ENCODE measurements around the gene HPSE2.
"Not testable (repeated sequence)": the region's sequence is repeated elsewhere in the genome, so short reads cannot be mapped to it uniquely, and the experiment has no call there.

HPSE2 gene

DNA sequence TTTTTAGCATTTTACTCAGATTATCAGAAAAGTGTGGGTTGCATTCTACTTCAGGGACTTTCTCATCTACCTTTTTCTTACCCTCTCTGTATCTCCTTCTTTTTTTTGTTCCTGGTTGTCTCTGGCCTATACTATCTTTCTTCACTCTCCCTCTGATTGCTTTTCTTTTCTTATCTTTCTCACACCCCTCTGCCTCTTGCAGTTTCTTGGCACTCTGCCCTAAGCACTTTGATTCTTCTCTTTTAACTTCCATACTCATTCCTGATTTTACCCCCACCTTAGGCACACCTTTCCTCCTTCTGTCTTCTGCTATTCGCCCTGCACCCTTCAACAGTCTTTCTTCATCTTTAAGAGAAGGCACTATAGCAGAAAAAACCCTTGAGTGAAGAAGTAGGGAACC, 696.1 kb downstream of the HPSE2 start:
- DNase-seq, result no peak

DNA sequence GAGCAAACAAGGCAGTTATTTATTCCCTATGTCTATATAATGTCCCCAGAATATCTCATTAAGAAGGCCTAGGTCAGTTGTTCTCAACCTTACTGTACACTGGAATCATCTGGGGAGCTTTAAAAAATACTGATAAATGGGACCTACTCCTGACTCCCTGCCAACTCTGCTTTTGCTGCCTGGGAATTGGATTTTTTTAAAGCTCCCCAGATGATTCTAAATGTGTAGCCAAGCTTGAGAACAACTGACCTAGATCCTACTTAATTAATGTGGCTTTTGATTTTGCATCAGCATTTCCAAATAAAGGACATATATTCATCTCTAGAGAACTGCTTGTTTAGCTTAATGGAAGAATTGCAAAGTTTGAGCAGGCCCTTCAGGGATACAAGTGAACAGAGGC, 697.2 kb downstream of the HPSE2 start:
- DNase-seq, result no peak

DNA sequence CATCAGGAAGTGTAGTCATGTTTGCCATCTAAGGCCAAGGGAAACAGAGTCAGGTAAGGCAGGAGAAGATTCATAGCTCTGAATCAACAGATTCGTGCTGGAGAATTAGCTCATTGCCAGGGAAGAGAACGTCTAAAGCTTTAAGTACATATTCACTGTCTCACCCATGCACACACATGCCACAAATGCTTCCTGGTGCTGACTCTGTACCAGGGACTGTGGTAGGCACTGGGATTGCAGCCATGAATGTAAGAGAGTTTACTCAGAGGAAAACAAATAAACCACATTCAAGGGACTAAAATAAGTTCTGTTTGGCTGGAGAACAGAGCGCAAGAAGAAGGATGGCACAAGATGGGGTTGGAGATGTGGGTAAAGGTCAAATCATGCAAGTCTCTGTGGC, 699.1 kb downstream of the HPSE2 start:
- DNase-seq, result no peak

DNA sequence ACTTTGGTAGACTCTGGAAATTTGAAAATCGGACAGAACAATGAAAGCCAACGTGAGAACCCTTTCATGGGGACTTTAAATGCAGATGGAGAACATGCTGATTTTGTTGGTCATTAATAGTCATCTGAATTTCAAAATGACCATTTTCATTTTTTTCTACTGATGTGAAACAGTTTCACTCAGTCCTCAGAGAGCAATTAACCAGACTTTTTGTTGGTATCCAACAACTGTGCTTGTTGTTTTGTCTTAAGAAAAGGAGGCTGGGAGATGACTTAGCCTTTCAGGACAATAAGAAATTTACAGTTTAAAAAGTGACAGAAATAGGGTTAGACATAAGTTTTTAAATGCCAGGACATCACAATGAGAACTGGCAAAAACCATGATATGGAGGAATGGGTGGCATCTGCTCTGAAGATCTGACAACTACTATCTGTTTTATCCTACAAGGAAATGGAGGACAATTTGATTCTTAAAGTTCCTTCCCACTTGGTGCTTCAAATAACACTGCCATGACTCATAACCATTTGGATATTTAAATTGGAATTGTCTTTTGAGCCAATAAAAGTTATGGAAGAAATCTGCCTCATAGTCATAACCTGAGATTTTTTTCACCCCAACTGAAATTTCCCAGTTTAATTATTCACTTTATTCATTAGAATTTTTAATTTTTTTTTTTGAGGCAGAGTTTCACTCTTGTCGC, 701.8 kb downstream of the HPSE2 start:
- DNase-seq, result no peak

DNA sequence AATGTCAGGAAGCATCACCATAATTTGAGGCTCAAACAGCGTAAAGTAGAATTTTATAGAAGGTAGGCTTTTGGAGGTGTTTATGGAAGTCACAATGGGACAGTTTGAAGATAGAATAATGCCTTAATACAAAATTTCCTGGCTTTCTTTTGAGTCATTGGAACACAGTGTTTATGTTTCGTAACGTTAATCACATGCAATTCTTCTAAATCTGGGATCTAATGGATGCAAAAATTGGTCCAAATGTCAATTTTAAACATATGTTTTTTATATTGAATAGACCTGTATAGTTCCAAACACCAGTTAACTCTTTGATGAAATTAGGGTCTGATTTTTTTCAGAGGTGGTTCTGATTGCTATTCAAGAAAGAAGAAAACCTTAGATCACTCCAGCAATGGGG, 702.4 kb downstream of the HPSE2 start:
- DNase-seq, result no peak

DNA sequence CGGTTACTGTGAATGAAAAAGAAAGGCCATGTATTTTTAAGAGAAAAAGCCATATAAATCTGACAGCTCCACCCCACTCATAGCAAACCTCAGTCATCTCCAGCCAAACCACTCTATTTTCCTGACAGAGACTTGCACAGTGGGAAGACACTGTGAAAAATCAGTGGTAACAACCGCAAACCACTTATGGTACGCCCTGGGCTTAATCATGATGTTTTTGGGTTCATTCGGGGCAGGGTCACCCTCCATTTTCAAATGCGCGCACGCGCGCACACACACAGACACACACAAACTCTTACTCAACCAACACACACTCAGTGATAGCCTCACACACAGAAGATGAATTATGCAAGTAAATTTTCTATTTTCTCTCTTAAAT, 706.9 kb downstream of the HPSE2 start:
- DNase-seq, result no peak

DNA sequence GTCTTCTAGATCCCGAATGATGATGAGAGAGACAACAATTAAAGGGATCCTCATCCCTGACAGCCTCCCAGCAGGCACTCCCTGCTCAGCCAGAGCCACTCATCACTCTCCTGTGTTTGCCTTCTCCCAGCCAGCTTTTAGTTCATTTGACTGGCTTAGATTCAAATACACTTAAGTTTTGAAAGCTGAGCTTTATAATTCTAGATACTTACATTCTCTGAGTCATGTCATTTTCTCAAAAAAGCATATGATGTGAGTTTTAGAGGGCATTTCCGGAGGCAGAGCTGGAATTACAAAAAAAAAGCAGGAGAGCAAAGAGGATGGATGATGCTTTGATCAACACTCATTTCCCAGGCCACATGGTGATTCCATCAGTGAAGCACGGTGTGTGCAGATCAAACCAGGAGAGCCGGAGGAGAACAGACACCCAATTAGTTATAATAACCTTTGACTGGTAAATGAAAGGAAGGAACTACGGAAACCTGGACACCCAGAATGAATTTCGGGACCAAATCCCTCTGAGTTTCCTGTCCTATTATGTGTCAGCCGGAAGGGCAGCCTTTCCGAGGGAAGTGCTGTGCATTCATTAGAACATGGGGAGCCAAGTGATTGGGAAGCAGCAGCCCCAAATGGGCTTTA, 707.4 kb downstream of the HPSE2 start:
- no peak for DNase-seq

DNA sequence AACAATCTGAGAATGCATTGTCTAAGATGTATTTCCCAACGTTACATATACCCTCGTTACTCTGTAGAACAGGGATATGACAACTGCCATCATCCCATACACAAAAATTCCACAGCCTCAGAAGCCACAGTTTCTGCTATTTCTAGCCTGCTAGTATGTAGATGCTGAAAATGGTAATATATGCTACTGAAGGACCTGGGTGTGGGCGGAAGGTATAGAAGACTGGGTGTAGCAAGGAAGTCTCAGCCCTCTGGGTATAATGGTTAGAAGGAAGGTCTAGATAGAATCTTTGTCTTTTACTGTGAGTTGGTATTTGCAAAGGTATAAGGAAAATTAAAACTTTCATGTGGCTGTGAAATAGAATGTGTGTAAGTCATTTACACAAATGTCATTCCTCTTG, 709.7 kb downstream of the HPSE2 start:
- no peak for DNase-seq

DNA sequence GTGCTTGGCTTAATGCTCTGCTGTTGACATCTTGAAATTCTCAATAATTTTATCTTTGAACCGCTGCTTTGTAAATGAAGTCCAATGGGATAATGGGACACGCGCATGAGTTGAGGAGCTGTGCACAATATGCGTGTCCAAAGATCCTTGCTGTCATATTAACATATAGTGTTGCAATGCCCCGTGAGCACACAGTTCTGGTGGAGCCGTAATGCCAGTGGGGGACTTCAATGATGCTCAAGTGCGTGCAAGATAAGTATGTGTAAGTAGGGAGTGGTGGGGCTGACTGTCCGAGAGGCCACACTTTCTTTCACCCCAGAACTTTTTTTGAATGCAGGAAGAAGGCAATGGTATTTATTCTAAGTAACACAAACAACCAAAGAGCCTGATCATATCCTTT, 711.5 kb downstream of the HPSE2 start:
- DNase-seq, result no peak

DNA sequence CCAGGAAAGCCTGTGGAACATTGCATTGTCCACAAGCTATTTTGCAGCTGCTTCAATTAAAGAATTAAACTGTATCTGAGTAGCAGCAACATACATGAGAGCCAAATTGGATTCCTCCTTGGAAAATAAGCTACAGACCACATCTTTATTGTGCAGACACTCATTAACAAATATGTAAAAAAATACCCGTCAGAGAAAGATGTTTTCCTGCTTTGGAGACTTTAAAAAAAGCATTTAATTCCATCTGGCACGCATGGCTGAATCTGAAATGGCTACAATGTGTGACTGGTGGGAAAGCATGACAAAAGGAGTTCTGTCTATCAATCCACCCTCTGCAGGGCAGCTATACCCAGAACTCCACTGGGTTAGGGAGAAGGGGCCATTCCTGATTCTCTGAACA, 715.8 kb downstream of the HPSE2 start:
- DNase-seq, result no peak

DNA sequence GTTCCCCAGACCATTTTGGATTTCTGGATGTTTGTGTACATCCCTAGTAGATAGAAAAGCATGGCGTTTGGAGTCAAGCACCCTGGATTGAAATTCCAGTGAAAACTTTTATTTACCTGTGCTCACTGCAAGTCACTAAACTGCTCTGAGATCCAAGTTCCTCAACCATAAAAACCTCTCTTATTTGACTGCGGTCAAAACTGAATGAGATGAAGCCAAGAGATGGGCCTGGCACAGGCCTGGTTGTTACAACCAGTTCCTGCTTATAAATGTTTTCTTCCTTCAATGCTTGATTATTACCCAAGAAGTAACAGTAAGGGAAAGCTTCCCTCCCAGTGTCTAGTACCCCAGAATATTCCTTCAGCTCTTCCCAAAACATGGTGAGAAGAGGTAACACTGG, 718.0 kb downstream of the HPSE2 start:
- no peak for DNase-seq

DNA sequence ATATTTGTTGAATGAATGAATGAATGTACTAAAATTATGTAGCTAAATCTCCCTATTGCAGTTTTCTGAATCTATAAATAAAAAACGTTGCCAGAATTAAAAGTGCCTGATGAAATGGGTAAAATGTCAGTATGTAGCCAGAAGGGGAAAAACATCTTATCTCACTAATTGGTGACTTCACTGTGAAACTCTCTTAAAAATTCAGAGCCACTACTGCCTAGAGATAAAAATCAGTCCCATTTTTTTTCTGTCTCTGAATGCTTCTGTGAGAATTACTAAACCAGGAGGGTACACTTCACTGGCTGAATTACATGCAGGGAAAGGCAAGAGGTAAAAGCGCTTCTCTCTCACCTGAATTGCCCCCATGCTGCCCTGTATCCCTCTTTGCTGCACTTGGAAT, 719.3 kb downstream of the HPSE2 start:
- DNase-seq, result no peak

DNA sequence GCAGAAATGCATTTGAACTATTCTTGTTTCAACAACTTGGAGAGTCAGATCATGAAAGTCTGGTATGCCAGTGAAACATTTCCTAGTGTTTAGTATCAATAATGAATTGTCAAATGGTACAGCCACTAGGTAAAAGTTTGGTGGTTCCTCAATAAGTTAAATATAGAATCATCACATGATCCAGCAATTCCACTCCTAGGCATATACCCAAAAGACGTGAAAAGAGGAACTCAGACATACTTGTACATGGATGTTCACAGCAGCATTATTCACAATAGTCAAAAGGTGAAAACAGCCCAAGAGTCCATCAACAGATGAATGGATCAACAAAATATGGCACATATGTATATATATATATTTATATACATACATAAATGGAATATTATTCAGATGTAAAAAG, 721.9 kb downstream of the HPSE2 start:
- no peak for DNase-seq

DNA sequence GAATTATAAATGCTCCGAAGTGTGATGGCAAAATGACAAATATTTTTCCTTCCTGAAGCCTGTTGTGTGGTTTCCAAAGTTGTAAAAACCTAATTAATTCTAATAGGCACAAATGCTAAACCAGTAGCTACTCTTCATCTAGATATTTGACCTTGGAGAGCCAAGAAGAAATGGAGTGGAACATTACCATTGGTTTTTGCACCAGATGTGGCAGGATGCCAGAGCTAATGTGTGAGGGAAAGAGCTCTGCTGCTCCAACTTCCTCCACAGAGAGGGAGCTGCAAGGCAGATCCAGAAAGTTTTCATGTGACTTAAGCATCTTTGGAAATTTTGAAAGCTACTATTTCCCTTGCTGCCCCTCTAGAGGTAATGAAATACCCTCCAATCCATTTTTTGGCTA, 723.8 kb downstream of the HPSE2 start:
- DNase-seq, result no peak

DNA sequence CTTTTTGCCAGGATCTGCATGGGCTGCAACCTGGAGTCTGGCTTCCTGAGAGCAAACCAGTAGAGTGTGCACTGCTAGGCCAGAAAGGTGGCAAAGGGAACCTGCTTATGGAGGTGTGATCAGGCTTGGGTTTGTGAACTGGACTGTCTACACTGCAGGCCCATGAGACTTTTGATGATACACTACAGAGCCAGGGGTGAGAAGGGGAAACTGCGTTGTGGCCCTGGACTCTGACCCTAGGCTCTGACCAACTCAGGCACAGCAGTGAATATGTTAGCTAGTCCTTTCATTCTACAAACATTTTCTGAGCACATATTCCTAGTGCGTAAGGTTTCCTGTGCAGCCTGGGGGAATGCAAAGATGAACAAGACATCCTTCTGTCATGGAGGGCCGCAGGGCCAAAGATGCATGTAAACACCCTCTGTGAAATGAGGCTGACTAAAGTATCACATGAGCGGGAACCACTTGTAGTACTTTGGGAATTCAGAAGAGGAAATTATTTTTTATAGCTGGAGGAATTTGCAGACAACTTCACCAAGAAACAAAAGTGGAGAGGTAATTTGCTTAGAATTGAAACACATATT, 725.1 kb downstream of the HPSE2 start:
- no peak for DNase-seq

DNA sequence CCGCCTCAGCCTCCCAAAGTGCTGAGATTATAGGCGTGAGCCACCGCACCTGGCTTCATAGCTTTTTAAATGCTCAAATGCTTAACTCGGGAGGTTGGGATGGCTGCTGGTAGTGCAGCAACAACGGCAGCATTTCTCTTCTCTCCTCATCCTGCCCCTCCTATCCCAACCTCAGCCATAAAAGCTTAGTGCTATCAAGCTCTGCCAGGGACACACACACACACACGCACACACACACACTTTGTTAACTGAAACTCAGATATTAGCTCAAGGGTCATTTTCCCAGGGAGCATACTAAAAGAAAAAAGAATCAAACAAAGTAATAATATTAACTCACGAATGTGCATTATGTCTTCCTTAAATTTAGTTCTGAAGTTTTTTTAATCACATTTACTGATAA, 725.9 kb downstream of the HPSE2 start:
- DNase-seq, result no peak

DNA sequence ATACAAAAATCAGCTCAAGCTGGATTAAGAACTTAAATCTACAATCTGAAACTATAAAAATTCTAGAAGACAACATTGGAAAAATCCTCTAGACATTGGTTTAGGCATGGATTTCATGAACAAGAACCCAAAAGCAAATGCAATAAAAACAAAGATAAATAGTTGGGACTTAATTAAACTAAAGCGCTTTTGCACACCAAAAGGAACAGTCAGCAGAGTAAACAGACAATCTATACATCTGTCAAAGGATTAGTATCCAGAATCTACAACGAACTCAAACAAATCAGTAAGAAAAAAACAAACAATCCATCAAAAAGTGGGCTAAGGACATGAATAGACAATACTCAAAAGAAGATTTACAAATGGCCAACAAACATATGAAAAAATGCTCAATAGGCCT, 733.1 kb downstream of the HPSE2 start:
- DNase-seq, result not testable (repeated sequence)

DNA sequence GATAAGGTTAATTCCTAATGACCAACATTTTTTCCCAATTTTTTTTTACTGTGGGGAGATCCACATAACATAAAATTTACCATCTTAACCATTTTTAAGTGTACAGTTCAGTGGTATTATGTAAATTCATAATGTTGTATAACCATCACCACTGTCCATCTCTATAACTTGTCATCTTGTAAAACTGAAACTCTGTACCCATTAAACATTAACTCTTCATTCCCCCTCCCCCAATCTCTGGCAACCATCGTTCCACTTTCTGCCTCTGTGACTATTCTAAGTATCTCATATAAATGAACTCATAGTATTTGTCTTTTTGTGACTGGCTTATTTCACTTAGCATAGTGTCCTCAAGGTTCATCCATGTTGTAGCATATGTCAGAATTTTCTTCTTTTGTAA, 742.9 kb downstream of the HPSE2 start:
- DNase-seq, result no peak

DNA sequence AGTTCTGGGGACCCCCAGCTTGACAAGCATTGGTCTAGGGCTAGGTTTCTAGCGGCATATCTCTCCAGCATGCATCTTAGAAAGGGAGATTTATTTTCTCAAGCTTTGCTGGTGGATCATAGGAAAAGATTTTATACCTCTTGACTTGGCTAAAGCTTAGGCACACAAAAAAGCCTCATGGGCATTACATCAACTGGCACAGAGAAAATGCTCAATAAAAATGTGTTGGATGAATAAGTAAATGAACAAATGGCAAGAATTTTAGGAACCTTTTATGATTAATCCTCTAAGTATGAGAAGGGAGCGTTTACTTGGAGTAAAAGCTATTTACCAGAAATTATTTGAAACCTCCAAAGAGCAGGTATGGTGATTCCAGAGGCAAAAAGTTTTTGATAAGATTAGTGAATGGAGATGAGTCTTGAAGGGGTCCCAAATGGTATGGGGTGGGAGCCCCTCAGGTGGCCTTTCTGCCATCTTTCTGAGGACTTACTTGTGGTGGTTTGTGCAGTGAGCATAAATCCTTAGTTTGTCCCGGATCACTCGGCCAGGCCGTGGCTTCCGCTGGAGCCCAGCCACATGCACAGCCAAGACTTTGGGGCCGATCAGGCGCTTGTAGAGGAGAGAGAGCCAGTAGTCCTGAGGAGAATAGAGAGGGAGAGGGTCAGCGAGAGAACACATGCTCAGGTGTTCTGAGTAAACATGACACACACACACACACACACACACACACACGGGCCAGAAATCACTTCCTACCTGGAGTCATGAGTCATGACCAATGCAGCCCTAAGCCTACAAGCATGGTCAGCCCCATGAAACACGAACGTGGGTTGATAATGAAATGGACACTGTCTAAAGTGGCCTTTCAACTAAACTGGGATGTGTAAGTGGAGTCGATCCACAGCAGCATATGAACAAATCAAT, 745.8 kb downstream of the HPSE2 start:
- DNase-seq, result no peak

DNA sequence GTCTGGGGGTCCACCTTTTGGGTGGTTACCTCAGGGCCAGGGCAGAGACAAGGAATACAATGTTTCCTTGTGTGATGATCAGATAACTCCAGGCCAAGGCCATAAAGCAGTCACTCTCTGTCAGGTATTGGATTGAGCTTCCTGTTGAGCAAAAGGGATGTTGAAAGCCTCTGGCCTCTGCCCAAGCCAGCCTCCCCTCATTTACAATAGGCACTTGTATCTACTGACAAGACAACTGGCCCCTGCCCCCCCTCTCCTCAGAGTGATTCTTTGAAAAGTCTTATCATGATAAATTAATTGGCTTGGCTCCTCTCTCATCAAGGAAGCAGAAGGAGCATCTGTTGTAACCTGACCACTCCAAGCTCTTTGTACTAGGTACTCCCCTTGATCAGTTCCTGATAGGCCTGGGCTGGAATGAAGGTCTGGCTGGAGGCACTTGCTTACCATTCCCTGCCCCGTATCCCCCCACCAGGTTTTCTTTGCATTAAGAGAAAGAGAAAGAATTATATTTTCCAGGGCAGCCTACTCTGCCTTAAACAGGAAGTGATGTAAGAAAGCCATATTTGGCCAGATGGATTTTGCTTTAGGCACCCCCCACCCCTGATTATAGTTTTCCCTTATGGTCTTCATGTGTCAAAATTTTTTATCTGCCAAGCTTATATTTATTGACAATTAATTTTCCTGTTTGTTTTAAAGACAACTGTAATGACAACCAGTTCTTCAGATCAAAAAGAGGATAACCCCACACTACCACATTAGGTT, 746.8 kb downstream of the HPSE2 start:
- no peak for DNase-seq

DNA sequence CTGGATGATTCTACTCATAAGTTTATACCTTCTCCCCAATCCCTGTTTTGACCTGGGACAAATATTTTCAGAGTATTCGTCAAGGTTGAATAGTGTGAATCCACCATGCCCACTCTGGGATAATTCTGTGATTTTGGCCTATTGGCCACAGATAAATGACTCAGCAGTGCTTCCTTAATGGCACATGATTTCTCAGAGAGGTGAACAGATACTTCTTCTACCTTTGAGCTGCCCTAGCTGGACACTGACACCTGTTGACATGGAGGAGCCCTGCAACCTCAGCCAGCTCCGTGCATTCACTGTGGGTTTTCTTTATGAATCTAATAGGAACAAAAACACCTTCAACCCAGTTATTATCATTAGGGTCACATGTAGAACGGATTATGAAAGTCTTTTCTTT, 748.0 kb downstream of the HPSE2 start:
- no peak for DNase-seq

DNA sequence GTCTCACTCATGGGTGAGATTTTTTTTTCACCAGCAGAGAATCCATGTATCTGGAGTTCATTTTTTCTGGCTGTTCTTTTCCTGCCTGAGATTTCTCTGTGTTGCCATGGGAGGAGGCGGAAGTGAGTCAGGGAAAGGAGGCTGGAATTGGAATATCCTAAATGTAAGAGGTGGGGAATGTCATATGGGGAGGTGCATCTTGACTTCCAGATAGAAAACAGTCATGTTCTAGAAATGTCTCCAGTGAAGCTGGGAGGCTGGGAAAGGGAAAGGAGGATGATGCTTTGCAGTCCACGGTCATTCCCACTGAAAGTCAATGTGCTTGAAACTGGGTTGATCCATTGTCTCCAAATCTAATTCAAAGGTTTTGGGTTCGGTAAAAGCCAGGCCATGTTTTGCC, 749.2 kb downstream of the HPSE2 start:
- DNase-seq, result no peak

DNA sequence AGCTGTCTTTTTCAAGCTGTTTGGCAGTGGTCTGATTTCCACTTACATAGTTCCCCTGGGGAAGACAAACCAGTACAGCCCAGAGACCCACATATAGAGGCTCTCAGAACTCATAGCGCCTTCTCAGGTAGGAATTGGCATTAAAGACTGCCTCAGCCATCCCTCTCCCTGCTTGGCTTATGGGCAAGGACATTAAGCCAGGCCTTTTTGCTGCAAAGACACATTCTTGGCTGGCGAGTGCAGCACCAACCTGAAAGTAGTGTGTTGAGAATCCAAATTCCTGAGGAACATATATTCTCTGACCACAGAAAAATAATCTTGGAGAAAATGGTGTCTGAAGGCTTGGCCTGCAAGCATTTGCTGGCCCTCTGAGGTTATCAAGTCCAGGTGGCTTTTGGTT, 749.7 kb downstream of the HPSE2 start:
- DNase-seq, result no peak
